B cell (primary cell): ENCODE results near the gene LAMA2. TPM values are rescaled to one million over a fixed set of nuclear protein-coding genes. Genes with fewer than 3 reads are reported as not detected.

ENCODE experiments used
- ATAC-seq: fragments of 200-7000 bp; cut with Tn5 transposase; one replicate; pipeline ENCODE4 v1.10.0; 2021; ENCODE audit warnings: low read depth, mild to moderate bottlenecking, moderate number of reproducible peaks, moderate library complexity
- CTCF ChIA-PET: fragments of 350-600 bp; sonication (Branson Sonifier 250); formaldehyde crosslinking; loops from one replicate; lab custom pipeline; 2021; ENCODE audit warnings: antibody characterized with exemption, inconsistent platforms; lab: Charles Lee
- POLR2A ChIA-PET: fragments of 350-600 bp; sonication (Branson Sonifier 250); formaldehyde crosslinking; loops from one replicate; lab custom pipeline; 2021; ENCODE audit warnings: antibody characterized with exemption; lab: Charles Lee
- DNase-seq: peaks from one replicate; pipeline ENCODE4 v3.0.0; 2013
- H2AFZ ChIP-seq: 2 replicates; pipeline ENCODE4 v1.6.1; 2012; ENCODE audit warnings: mild to moderate bottlenecking, low read depth, low read length; ENCODE audit not compliant: insufficient read depth, poor library complexity, severe bottlenecking
- H3K27ac ChIP-seq, 2 donors: 1 replicate in 1 of 2; 2 replicates in 1 of 2; pipeline ENCODE4 v1.5.1; 2012 to 2013; ENCODE audit warnings: low read length in 2 of 2, mild to moderate bottlenecking in 2 of 2, moderate library complexity in 1 of 2
- H3K27me3 ChIP-seq, 4 experiments: fragments of 200-600 bp in 1 of 4; sonication (generic) in 1 of 4; replicated peaks in 1 of 4; 1 replicate in 2 of 4; 2 replicates in 2 of 4; pipeline versions ENCODE4 v1.6.1 to v1.7.0; 2013 to 2016; ENCODE audit warnings: low read length in 3 of 4, mild to moderate bottlenecking in 2 of 4, mixed read lengths in 1 of 4, moderate library complexity in 1 of 4; ENCODE audit not compliant: insufficient read depth in 4 of 4, control insufficient read depth in 3 of 4; ENCODE audit errors: control extremely low read depth in 1 of 4
- H3K36me3 ChIP-seq, 2 experiments: replicated peaks in 1 of 2; 1 replicate in 1 of 2; 2 replicates in 1 of 2; pipeline versions ENCODE4 v1.6.1 to v1.7.1; 2013; ENCODE audit warnings: low read length in 1 of 2; ENCODE audit not compliant: insufficient read depth in 2 of 2, control insufficient read depth in 1 of 2; ENCODE audit errors: control extremely low read depth in 1 of 2, extremely low read depth in 1 of 2
- H3K4me1 ChIP-seq, 2 donors: fragments of 200-600 bp in 1 of 2; sonication (generic) in 1 of 2; 1 replicate in 1 of 2; 2 replicates in 1 of 2; pipeline versions ENCODE4 v1.5.1 to v1.6.1; 2013 to 2017; ENCODE audit warnings: low read length in 2 of 2; ENCODE audit not compliant: control insufficient read depth in 2 of 2, insufficient read depth in 2 of 2
- H3K4me2 ChIP-seq: replicated peaks from 2 replicates; pipeline ENCODE3; 2012; ENCODE audit warnings: mild to moderate bottlenecking, low read depth, low read length; ENCODE audit not compliant: poor library complexity, severe bottlenecking
- H3K4me3 ChIP-seq, 5 experiments: fragments of 200-600 bp in 1 of 5; sonication (generic) in 1 of 5; 1 replicate in 3 of 5; 2 replicates in 2 of 5; pipeline versions ENCODE4 v1.5.1 to v1.7.0; 2011 to 2016; ENCODE audit warnings: low read length in 4 of 5, mild to moderate bottlenecking in 4 of 5, low read depth in 2 of 5, control low read depth in 1 of 5, moderate library complexity in 1 of 5; ENCODE audit not compliant: insufficient read depth in 1 of 5; ENCODE audit errors: control extremely low read depth in 1 of 5, extremely low read depth in 1 of 5
- H3K79me2 ChIP-seq: fragments of 200-600 bp; sonication (generic); one replicate; pipeline ENCODE4 v1.6.0; 2016; ENCODE audit warnings: low read length; ENCODE audit not compliant: control insufficient read depth, insufficient read depth
- H3K9ac ChIP-seq: fragments of 200-600 bp; sonication (generic); 2 replicates; pipeline ENCODE4 v1.6.1; 2017; ENCODE audit warnings: mild to moderate bottlenecking, low read length, moderate library complexity
- H3K9me3 ChIP-seq, 3 donors: one replicate each; pipeline versions ENCODE4 v1.6.1 to v1.7.1; 2013; ENCODE audit warnings: low read length in 2 of 3; ENCODE audit not compliant: control insufficient read depth in 2 of 3, insufficient read depth in 1 of 3; ENCODE audit errors: control extremely low read depth in 1 of 3
- H4K20me1 ChIP-seq: 2 replicates; pipeline ENCODE4 v1.6.0; 2012; ENCODE audit warnings: mild to moderate bottlenecking, low read length; ENCODE audit not compliant: insufficient read depth, control insufficient read depth, poor library complexity, severe bottlenecking
- H3K27ac Mint-ChIP-seq: one replicate; pipeline ENCODE4 v1.8.0; 2021; ENCODE audit warnings: mixed read lengths
- H3K27me3 Mint-ChIP-seq: one replicate; pipeline ENCODE4 v1.8.0; 2021; ENCODE audit warnings: mixed read lengths
- H3K4me1 Mint-ChIP-seq: one replicate; pipeline ENCODE4 v1.8.0; 2021; ENCODE audit warnings: mixed read lengths
- H3K4me3 Mint-ChIP-seq: one replicate; pipeline ENCODE4 v1.8.0; 2021; ENCODE audit warnings: mixed read lengths
- H3K9me3 Mint-ChIP-seq: one replicate; pipeline ENCODE4 v1.8.0; 2022; ENCODE audit warnings: mixed read lengths; ENCODE audit not compliant: insufficient read depth
- EZH2 ChIP-seq: IDR thresholded peaks from 2 replicates; pipeline ENCODE4 v1.6.1; 2012; ENCODE audit warnings: borderline replicate concordance, low read depth, mild to moderate bottlenecking, moderate library complexity, low read length; ENCODE audit not compliant: insufficient read depth, poor library complexity, severe bottlenecking
- WGBS: methylation state at CpG from one replicate; pipeline ENCODE4 v1.1.5; 2013; ENCODE audit warnings: missing lambda C conversion rate; ENCODE audit not compliant: insufficient coverage; 5-methylcytosine and 5-hydroxymethylcytosine counted together
- intact Hi-C: fragments of 100-400 bp; cut with micrococcal nuclease; formaldehyde crosslinking; loops from one replicate; pipeline ENCODE4 v1.10.0; 2022
- polyA plus RNA-seq: library from polyadenylated mRNA; depleted of rRNA; stranded (reverse); fragments of >200 nt; gene quantifications from 2 replicates; pipeline ENCODE4 v1.2.3, GENCODE V29; 2012
- total RNA-seq, 2 donors: library from RNA; stranded (reverse); fragments of 120-200 nt in 1 of 2; gene quantifications; 1 replicate in 1 of 2; 2 replicates in 1 of 2; pipeline versions ENCODE4 v1.2.3 to v1.2.4, GENCODE V29; 2013 to 2022
- TF ChIP-seq, protein P1 (sequence below): fragments of 200-600 bp; IDR thresholded peaks from one replicate; pipeline ENCODE4 v1.8.0; 2022; ENCODE audit warnings: antibody characterized with exemption, mild to moderate bottlenecking

LAMA2 gene
- total and polyA plus RNA-seq, 2 donors (not counting 1 experiment from before 2014, with no cell fraction given) = 0.16 TPM; not detected in 1

DNA sequence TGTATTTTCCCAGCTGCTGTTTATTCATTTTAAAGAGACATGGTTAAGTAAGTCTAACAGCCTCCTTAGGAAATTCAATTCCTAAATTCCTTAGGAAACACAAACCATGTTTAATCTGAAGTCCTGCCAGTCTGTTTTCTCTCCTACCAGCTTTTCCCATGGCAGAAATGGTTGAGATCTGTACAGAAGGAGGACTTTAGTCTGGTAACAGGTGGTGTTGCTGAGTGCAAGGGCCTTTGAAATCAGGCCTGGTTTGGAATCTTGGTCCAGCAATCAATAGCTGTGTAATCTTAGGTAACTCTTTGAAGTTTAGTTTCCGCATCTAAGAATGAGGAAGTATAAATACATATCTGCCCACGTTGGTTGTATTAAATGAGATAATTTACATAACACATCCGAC is 232.5 kb downstream of the LAMA2 start:
- Mint-ChIP-seq H3K27me3 (peaks cover 3% of the 10 kb centered on the region), H3K4me3 (no peak overlapping the region), H3K9me3 (no peaks in the 10 kb centered on the region), H3K27ac (no peak overlapping the region), H3K4me1 (peaks cover 3% of the 10 kb centered on the region)
- H3K79me2 ChIP-seq = no peaks in the 10 kb centered on the region
- no peak overlapping the region for H3K4me3 ChIP-seq
- H3K27ac ChIP-seq = no peak overlapping the region
- intact Hi-C loops = no loop called here
- no peak overlapping the region for H3K4me2 ChIP-seq
- ATAC-seq (no peak), DNase-seq (no peak)
- ChIA-PET POLR2A (no interaction called here), CTCF (no interaction called here)
- no peaks in the 10 kb centered on the region for H3K36me3 ChIP-seq
- no peaks in the 10 kb centered on the region for H3K4me1 ChIP-seq
- H2AFZ ChIP-seq = no peak overlapping the region
- TF ChIP-seq, protein P1, sequence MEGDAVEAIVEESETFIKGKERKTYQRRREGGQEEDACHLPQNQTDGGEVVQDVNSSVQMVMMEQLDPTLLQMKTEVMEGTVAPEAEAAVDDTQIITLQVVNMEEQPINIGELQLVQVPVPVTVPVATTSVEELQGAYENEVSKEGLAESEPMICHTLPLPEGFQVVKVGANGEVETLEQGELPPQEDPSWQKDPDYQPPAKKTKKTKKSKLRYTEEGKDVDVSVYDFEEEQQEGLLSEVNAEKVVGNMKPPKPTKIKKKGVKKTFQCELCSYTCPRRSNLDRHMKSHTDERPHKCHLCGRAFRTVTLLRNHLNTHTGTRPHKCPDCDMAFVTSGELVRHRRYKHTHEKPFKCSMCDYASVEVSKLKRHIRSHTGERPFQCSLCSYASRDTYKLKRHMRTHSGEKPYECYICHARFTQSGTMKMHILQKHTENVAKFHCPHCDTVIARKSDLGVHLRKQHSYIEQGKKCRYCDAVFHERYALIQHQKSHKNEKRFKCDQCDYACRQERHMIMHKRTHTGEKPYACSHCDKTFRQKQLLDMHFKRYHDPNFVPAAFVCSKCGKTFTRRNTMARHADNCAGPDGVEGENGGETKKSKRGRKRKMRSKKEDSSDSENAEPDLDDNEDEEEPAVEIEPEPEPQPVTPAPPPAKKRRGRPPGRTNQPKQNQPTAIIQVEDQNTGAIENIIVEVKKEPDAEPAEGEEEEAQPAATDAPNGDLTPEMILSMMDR = no peak
- no peak for TF ChIP-seq EZH2
- no peaks in the 10 kb centered on the region for H3K9me3 ChIP-seq
- WGBS = no CpG with 5 or more reads among the region's 3 CpGs
- H3K9ac ChIP-seq = no peak overlapping the region
- no peaks in the 10 kb centered on the region for H4K20me1 ChIP-seq
- H3K27me3 ChIP-seq = no peaks in the 10 kb centered on the region

DNA sequence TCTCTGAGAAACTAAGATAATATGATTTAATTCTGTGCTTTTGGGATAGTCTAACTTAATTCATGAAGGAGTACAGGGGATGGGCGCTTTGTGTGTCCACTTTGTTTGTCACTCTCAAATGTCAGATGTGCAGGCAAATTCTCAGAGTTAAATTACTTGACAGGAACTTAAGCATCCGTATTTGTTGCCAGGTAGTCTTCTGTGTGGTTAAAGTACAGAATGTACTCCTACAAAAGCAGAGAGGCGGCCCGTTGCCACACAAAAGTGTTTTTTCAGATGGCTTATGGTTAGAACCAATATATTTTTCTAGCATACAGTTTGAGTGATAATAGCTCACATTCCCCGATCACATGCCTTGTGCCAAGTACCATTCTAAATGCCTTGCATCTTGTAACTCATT is 234.4 kb downstream of the LAMA2 start:
- WGBS = 81% methylated on average over 3 of the region's 5 CpGs
- ChIA-PET CTCF (no interaction called here), POLR2A (no interaction called here)
- Histone ChIP-seq H3K79me2 (no peaks in the 10 kb centered on the region), H3K36me3 (no peaks in the 10 kb centered on the region), H3K9ac (no peak overlapping the region), H3K4me1 (no peaks in the 10 kb centered on the region), H3K27me3 (no peaks in the 10 kb centered on the region), H2AFZ (no peak overlapping the region), H3K4me2 (no peak overlapping the region), H3K4me3 (no peak overlapping the region), H3K27ac (no peak overlapping the region), H3K9me3 (no peaks in the 10 kb centered on the region), H4K20me1 (no peaks in the 10 kb centered on the region)
- Mint-ChIP-seq H3K9me3 (no peaks in the 10 kb centered on the region), H3K4me1 (peaks cover 3% of the 10 kb centered on the region), H3K27ac (no peak overlapping the region), H3K27me3 (peaks cover 3% of the 10 kb centered on the region), H3K4me3 (no peak overlapping the region)
- no peak for DNase-seq
- ATAC-seq = no peak
- intact Hi-C loops = no loop called here
- TF ChIP-seq, protein P1 = no peak
- no peak for TF ChIP-seq EZH2
